Measurements from ENCODE around the gene TMEM184B. TPM values are rescaled to one million over a fixed set of nuclear protein-coding genes. Genes with fewer than 3 reads are reported as not detected.

The TMEM184B gene
- total RNA-seq, 1 donor from 2014 or later, result 118 TPM

DNA sequence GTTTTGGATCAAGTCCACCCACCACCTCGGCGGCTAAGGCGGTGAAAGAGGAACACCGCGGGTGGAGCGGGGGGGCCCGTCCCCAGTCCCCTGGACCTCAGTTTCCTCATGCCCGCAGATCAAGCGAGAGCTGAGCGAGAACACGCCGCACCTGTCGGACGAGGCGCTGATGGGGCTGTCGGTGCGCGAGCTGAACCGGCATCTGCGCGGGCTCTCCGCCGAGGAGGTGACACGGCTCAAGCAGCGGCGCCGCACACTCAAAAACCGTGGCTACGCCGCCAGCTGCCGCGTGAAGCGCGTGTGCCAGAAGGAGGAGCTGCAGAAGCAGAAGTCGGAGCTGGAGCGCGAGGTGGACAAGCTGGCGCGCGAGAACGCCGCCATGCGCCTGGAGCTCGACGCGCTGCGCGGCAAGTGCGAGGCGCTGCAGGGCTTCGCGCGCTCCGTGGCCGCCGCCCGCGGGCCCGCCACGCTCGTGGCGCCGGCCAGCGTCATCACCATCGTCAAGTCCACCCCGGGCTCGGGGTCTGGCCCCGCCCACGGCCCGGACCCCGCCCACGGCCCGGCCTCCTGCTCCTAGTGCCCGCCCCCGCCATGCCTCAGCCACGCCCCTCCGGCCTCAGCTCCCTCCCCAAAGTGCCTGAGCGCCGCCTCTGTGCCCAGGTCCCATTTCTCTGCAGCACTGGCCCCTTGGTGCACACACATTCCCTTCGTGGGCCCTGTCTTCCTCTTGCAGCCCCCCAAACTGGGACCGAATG lies 58.3 kb downstream of the TMEM184B start:
- intact Hi-C loops (cut with DNase I), result loop anchor here (5.0 kb wide), 3 partner anchors 32 to 147 kb away; partner anchors contain the start of genes PLA2G6 and TMEM184B
- DNase-seq (ENCODE audit: low spot score in 2 of 2), result no peak
- TF ChIP-seq, protein P1, sequence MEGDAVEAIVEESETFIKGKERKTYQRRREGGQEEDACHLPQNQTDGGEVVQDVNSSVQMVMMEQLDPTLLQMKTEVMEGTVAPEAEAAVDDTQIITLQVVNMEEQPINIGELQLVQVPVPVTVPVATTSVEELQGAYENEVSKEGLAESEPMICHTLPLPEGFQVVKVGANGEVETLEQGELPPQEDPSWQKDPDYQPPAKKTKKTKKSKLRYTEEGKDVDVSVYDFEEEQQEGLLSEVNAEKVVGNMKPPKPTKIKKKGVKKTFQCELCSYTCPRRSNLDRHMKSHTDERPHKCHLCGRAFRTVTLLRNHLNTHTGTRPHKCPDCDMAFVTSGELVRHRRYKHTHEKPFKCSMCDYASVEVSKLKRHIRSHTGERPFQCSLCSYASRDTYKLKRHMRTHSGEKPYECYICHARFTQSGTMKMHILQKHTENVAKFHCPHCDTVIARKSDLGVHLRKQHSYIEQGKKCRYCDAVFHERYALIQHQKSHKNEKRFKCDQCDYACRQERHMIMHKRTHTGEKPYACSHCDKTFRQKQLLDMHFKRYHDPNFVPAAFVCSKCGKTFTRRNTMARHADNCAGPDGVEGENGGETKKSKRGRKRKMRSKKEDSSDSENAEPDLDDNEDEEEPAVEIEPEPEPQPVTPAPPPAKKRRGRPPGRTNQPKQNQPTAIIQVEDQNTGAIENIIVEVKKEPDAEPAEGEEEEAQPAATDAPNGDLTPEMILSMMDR (IDR thresholded peaks at IDR 0.05), result peak in 1 of 3 experiments; percentile 24
- peaks cover 4 to 30% of the 10 kb centered on the region in 2 donors for H3K36me3 ChIP-seq
- peak overlapping the region in 1 of 2 donors; percentile 50 for H3K4me3 ChIP-seq
- H3K27ac ChIP-seq, result peak overlapping the region; percentile 30 to 35
- peaks cover 21 to 29% of the 10 kb centered on the region in 2 donors for H3K4me1 ChIP-seq
- no peaks in the 10 kb centered on the region for H3K27me3 ChIP-seq
- no peaks in the 10 kb centered on the region for H3K9me3 ChIP-seq

- peaks cover 4 to 30% of the 10 kb centered on the region in 2 donors for H3K36me3 ChIP-seq
- H3K9me3 ChIP-seq, result no peaks in the 10 kb centered on the region
- TF ChIP-seq, protein P1 (IDR thresholded peaks at IDR 0.05), result no peak
- intact Hi-C loops (cut with DNase I), result no loop called here
- no peaks in the 10 kb centered on the region for H3K27me3 ChIP-seq
- H3K4me1 ChIP-seq, result peaks cover 16 to 27% of the 10 kb centered on the region in 2 donors
- peak overlapping the region; percentile 22 to 35 for H3K27ac ChIP-seq
- peak overlapping the region in 1 of 2 donors; percentile 50 for H3K4me3 ChIP-seq
- no peak for DNase-seq (ENCODE audit: low spot score in 2 of 2)
These were observed 58.9 kb downstream of the TMEM184B start for GRCh38 chr22:38213990-38214301.

DNA sequence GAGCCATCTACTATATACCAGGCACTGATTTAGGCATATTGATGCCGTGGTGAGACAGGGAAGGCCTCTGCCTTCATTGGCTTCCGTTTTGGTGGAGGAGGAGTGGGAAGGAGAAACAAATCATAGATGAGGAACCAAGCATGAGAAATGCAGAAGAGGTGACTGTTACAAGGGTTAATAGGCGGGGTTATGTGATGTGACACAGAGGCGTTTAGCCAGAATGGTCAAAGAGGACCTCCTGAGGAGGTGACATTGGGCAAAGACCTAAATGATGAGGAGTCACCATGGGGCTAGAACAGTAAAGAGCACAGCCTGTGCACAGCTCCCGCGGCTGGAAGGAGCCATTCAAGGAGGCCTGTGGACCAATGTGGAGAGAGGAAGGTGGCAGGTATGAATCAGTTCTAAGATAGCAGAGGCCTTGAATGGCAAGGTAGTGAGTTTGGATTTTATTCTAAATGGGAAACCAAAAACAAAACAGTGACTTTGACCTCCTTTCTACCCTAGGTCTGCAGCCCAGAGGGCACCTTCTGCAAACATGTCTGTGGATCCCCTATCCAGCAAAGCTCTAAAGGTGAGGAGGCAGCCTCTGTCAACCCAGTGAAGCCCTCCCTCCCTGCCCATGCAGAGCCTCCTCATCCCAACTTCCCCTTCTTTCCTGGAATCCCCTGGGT lies 59.4 kb downstream of the TMEM184B start:
- H3K36me3 ChIP-seq, result peaks cover 4 to 34% of the 10 kb centered on the region in 2 donors
- H3K4me3 ChIP-seq, result no peak overlapping the region
- DNase-seq (ENCODE audit: low spot score in 2 of 2), result no peak
- intact Hi-C loops (cut with DNase I), result no loop called here
- peak overlapping the region; percentile 22 to 35 for H3K27ac ChIP-seq
- no peaks in the 10 kb centered on the region for H3K27me3 ChIP-seq
- TF ChIP-seq, protein P1 (IDR thresholded peaks at IDR 0.05), result no peak
- peaks cover 12 to 22% of the 10 kb centered on the region in 2 donors for H3K4me1 ChIP-seq
- no peaks in the 10 kb centered on the region for H3K9me3 ChIP-seq

DNA sequence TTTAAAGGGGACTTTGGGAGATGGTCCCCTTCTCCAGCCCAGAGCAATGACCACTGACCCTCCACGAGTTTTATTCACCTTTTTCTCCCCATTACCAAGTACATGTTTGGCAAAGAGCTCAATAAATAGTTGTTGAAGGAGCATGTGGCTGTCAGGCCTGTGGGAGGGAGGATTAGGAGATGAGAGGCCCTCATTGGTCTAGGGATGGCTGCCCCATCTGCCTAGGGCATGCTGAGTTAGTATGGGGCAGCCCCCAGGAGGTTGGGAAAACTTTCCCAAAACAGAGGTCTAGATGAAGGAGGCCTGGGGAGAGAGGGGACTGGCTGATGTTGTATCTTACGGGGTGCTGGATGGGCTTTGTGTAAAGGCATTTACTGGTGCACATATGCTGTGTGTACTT lies 60.4 kb downstream of the TMEM184B start:
- Histone ChIP-seq H3K4me3 (no peak overlapping the region), H3K36me3 (peaks cover 4 to 41% of the 10 kb centered on the region in 2 donors), H3K4me1 (peaks cover 6 to 18% of the 10 kb centered on the region in 2 donors), H3K27me3 (no peaks in the 10 kb centered on the region), H3K9me3 (no peaks in the 10 kb centered on the region), H3K27ac (peak overlapping the region in 1 of 2 donors; percentile 18)
- intact Hi-C loops (cut with DNase I), result no loop called here
- DNase-seq (ENCODE audit: low spot score in 2 of 2), result no peak
- TF ChIP-seq, protein P1 (IDR thresholded peaks at IDR 0.05), result no peak

DNA sequence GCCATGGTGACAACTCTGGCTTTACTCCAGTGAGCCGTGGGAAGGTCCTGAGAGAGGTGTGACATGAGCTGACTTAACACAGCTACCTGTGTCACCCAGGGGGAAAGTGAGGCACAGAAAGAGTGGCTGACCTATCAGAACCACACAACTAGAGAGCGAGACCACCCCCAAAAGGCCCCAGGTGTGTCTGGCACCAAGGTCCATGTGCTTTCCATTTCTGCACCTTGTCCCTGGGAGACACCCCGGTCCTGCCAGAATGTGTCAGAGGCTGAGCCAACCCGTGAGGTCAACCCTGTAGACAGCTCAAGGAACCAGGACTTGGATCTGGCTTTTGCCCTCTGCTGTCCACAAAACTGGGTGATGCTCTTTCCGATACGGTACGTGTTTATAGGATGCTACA lies 61.3 kb downstream of the TMEM184B start:
- Histone ChIP-seq H3K9me3 (no peaks in the 10 kb centered on the region), H3K27ac (no peak overlapping the region), H3K4me3 (no peak overlapping the region), H3K36me3 (peaks cover 3 to 40% of the 10 kb centered on the region in 2 donors), H3K4me1 (peaks cover 6 to 18% of the 10 kb centered on the region in 2 donors), H3K27me3 (no peaks in the 10 kb centered on the region)
- intact Hi-C loops (cut with DNase I), result no loop called here
- TF ChIP-seq, protein P1 (IDR thresholded peaks at IDR 0.05), result no peak
- no peak for DNase-seq (ENCODE audit: low spot score in 2 of 2)
